ENCODE measurements around the gene ARHGAP4.
A peak's percentile ranks its signal among the peaks of the same experiment; 100 is the strongest.

- TF ChIP-seq, protein P1, sequence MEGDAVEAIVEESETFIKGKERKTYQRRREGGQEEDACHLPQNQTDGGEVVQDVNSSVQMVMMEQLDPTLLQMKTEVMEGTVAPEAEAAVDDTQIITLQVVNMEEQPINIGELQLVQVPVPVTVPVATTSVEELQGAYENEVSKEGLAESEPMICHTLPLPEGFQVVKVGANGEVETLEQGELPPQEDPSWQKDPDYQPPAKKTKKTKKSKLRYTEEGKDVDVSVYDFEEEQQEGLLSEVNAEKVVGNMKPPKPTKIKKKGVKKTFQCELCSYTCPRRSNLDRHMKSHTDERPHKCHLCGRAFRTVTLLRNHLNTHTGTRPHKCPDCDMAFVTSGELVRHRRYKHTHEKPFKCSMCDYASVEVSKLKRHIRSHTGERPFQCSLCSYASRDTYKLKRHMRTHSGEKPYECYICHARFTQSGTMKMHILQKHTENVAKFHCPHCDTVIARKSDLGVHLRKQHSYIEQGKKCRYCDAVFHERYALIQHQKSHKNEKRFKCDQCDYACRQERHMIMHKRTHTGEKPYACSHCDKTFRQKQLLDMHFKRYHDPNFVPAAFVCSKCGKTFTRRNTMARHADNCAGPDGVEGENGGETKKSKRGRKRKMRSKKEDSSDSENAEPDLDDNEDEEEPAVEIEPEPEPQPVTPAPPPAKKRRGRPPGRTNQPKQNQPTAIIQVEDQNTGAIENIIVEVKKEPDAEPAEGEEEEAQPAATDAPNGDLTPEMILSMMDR (IDR thresholded peaks at IDR 0.05 in 4 of 5, conservative IDR thresholded peaks at IDR 0.05 in 1 of 5): peak in 4 of 5 experiments; percentile 24 to 27 (median 25)
- TF ChIP-seq POLR2A (IDR thresholded peaks at IDR 0.05): peak; percentile 88 to 92
Measured at GRCh38 chrX:153927922-153928760, 2.1 kb upstream of the ARHGAP4 start.
